Uterus (tissue), 4 donors: Measurements from ENCODE around the gene LPCAT1. TPM values are rescaled to one million over a fixed set of nuclear protein-coding genes. Genes with fewer than 3 reads are reported as not detected.
A peak's percentile ranks its signal among the peaks of the same experiment; 100 is the strongest.

Experiments
- DNase-seq, 2 donors: peaks; one replicate each; pipeline ENCODE4 v3.0.0-alpha.2; 2019 to 2020
- H3K27ac ChIP-seq, 2 donors: fragments of 200-600 bp; sonication (generic); 1 replicate in 1 of 2; 2 replicates in 1 of 2; pipeline ENCODE4 v1.5.1; 2016 to 2018
- H3K27me3 ChIP-seq, 2 donors: fragments of 200-600 bp; sonication (generic); one replicate each; pipeline ENCODE4 v1.5.1; 2018 to 2019; ENCODE audit warnings: control low read depth in 1 of 2
- H3K36me3 ChIP-seq, 2 donors: fragments of 200-600 bp; sonication (generic); one replicate each; pipeline ENCODE4 v1.5.1; 2019; ENCODE audit warnings: control low read depth in 1 of 2
- H3K4me1 ChIP-seq, 2 donors: fragments of 200-600 bp; sonication (generic); one replicate each; pipeline ENCODE4 v1.5.1; 2018 to 2019; ENCODE audit warnings: control low read depth in 1 of 2
- H3K4me3 ChIP-seq, 2 donors: fragments of 200-600 bp; sonication (generic); 1 replicate in 1 of 2; 2 replicates in 1 of 2; pipeline ENCODE4 v1.5.1; 2018 to 2019; ENCODE audit warnings: mild to moderate bottlenecking in 1 of 2
- H3K9me3 ChIP-seq, 2 donors: fragments of 200-600 bp; sonication (generic); one replicate each; pipeline ENCODE4 v1.5.1; 2019; ENCODE audit warnings: control low read depth in 1 of 2
- POLR2A ChIP-seq, 2 donors: fragments of 450-650 bp; IDR thresholded peaks; one replicate each; pipeline ENCODE4 v1.6.1; 2016; ENCODE audit warnings: antibody characterized with exemption in 2 of 2, mild to moderate bottlenecking in 1 of 2, moderate library complexity in 1 of 2
- intact Hi-C: fragments of 100-400 bp; cut with DNase I; formaldehyde crosslinking; loops from one replicate; pipeline ENCODE4 v1.15.1; 2023; ENCODE audit warnings: low total_unique reads
- total RNA-seq, 4 donors: library from RNA; depleted of rRNA in 3 of 4; stranded (reverse); fragments of >200 nt in 3 of 4; gene quantifications; one replicate each; pipeline versions ENCODE4 v1.1.0 to v1.2.4, GENCODE V29; 2014 to 2023
- TF ChIP-seq, protein P1 (sequence below), 4 experiments: fragments of 200-600 bp in 2 of 4; fragments of 450-650 bp in 2 of 4; sonication (generic) in 2 of 4; IDR thresholded peaks; one replicate each; pipeline ENCODE4 v1.5.1; 2016 to 2019; ENCODE audit warnings: antibody characterized with exemption in 4 of 4, mild to moderate bottlenecking in 2 of 4, moderate library complexity in 1 of 4
- donor health status: DM: yes; HTN: yes; CAD: no.

Gene LPCAT1
- total RNA-seq, 4 donors from 2014 or later, result 21.5 to 51.0 (median 40.0) TPM

DNA sequence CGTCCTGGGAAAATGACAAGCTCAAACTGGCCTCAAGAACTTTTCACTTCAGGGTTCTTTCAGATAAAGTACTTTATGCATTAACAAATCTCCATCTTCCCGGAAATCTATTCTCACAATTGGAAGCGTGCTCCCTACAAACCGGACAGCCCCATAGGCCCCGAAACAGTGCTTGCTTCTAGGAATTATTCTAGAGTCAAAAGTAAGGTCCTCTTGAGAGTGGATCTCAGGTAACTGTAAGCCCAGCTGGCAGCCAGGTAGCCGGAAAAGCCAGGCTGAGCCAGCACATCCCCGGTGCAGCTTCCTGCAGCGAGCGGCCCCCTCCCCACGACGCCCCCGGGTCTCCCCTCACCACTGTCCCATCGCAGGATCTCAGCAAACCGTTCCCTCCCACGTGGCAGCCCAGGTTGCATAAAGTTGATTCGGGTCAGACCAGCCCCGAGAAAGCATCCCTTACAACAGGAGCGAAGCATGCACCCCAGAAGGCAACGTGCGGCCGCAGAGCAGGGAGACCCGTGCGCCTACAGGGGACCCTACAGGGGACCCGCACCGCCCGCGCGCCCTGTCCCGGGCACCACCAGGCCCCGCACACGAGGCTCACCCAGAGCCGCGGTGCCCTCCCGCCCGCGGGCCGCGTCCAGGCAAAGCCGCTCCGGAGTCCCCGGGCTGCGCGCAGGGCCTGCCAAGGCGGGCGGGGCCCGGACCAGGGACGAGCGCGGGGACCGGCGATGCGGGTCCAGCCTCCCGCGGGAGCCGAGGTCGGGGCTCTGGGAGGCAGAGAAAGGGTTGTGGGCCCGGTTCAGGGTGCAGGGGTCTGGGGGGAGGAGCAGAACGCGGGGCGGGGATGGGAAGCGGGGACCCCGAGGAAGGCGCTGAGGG is 920 bp downstream of the LPCAT1 start:
- peak; percentile 14 to 26 for DNase-seq
- H3K27me3 ChIP-seq, result no peaks in the 10 kb centered on the region
- H3K4me3 ChIP-seq, result peak overlapping the region; percentile 46 to 72
- H3K36me3 ChIP-seq, result no peaks in the 10 kb centered on the region
- H3K4me1 ChIP-seq, result peaks cover 0 to 20% of the 10 kb centered on the region in 2 donors
- intact Hi-C loops, result no loop called here
- peak overlapping the region in 1 of 2 donors; percentile 80 for H3K27ac ChIP-seq
- H3K9me3 ChIP-seq, result no peaks in the 10 kb centered on the region
- TF ChIP-seq POLR2A (IDR thresholded peaks at IDR 0.05), result no peak
- TF ChIP-seq, protein P1, sequence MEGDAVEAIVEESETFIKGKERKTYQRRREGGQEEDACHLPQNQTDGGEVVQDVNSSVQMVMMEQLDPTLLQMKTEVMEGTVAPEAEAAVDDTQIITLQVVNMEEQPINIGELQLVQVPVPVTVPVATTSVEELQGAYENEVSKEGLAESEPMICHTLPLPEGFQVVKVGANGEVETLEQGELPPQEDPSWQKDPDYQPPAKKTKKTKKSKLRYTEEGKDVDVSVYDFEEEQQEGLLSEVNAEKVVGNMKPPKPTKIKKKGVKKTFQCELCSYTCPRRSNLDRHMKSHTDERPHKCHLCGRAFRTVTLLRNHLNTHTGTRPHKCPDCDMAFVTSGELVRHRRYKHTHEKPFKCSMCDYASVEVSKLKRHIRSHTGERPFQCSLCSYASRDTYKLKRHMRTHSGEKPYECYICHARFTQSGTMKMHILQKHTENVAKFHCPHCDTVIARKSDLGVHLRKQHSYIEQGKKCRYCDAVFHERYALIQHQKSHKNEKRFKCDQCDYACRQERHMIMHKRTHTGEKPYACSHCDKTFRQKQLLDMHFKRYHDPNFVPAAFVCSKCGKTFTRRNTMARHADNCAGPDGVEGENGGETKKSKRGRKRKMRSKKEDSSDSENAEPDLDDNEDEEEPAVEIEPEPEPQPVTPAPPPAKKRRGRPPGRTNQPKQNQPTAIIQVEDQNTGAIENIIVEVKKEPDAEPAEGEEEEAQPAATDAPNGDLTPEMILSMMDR (IDR thresholded peaks at IDR 0.05), result no peak

DNA sequence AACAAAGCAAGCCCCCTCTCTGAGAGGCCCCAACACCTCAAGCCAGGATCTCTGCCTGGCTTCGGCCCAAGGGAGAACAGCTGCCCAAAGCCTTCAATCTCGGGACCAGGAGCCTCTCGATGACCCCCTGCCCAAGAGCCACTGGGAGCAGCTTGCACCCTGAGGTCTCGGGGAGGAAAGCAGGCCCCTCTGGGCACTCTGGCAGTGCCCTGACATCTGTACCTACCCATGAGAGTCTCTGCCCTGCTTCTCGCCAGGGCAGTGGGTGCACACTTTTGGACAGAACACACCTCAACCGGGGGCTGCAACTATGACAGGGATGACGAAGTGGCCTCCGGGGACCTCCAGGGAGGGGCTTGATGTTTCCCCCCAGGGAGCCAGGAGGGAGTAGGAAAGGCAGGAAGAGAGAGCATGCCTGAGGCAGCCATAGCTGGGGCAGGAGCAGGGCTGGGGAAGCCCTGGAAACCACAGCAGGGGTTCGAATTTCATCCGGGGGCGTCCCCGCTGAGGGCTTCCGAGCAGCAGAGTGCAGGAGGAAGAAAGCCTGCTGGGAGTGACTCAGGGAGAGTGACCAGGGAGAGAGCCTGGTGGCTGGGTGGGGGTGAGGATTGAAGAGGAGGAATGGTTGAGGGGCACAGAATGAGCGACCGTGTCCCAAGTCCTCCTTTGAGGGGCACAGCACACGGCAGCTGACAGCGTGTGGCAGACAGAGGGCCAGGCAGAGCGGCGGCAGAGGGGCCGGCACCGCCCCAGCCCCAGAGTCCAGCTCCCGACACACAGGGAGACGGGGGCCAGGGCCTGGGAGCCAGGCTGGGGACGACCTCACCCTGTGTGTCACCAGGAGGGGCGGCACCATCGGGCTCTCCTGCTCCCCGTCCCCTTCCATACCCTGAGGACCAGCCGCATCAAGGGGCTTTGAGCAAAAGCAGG is 1.8 kb downstream of the LPCAT1 start:
- intact Hi-C loops, result no loop called here
- no peaks in the 10 kb centered on the region for H3K27me3 ChIP-seq
- TF ChIP-seq, protein P1 (IDR thresholded peaks at IDR 0.05), result no peak
- TF ChIP-seq POLR2A (IDR thresholded peaks at IDR 0.05), result no peak

DNA sequence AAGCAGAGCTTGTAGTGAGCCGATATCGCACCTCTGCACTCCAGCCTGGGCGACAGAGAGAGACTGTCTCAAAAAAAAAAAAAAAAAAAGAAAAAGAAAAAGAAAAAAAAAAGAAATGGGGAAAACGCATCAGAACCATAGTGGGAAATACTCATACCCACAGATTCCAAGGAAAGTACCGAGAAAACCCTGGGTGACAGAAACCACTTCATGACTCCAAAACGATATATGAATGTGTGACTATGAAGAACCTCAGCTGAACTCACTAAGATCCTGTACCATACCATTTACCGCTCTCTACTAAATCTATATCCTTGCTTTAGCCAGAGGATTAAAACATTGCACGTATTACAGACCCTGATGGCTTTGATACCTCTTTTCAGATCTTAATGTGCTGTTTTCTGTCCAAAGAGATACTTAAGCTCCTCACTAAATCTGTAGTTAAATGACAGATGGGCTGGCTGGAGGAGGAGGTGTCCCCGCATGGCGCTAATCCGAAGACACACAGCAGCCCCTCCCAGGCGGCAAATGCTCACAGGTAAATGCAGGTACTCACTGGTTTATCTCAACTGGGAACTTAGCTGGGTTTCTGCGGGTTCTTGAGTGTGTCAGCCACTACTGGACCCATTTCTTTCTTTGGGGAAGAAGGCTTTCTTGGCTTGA is 2.8 kb downstream of the LPCAT1 start:
- TF ChIP-seq, protein P1 (IDR thresholded peaks at IDR 0.05), result no peak
- no peak for TF ChIP-seq POLR2A (IDR thresholded peaks at IDR 0.05)
- peaks cover 0 to 20% of the 10 kb centered on the region in 2 donors for H3K4me1 ChIP-seq
- no peak overlapping the region for H3K4me3 ChIP-seq
- DNase-seq, result peak in 1 of 2 donors; percentile 3
- H3K9me3 ChIP-seq, result no peaks in the 10 kb centered on the region
- no peaks in the 10 kb centered on the region for H3K36me3 ChIP-seq
- intact Hi-C loops, result no loop called here
- no peaks in the 10 kb centered on the region for H3K27me3 ChIP-seq
- H3K27ac ChIP-seq, result no peak overlapping the region

More for the DNA sequence above, 1.8 kb downstream of the LPCAT1 start:
- H3K36me3 ChIP-seq, result no peaks in the 10 kb centered on the region
- H3K4me1 ChIP-seq, result peaks cover 0 to 20% of the 10 kb centered on the region in 2 donors
- no peaks in the 10 kb centered on the region for H3K9me3 ChIP-seq
- no peak overlapping the region for H3K27ac ChIP-seq
- DNase-seq, result peak; percentile 11 to 12
- H3K4me3 ChIP-seq, result peak overlapping the region; percentile 46 to 72

DNA sequence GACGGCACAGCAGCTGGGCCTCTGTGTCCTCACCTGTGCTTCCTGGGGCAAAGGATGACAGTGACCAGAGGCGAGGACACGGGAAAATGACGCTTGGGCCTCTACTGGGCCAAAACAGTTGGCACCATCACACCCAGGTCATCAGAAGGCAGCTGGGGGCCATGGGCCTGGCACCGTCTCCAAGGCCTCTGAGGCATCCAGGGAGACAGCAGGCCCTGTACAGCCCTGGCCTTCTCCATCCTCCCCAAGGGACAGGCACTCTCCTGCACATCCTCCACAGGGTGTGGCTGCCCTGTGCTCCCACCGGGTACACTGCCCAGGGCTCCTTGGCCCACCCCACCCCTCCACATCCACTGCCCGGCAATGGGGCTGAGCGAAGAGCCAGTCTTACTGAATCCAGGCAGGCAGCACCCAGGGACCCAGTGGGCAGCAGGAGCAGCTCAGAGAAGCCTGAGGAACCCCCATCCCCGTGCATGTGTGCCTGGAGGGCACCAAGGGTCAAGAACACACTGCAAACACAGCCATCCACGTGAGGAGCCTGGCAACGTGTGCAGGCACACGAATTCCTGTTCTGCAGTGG is 4.0 kb downstream of the LPCAT1 start:
- Histone ChIP-seq H3K9me3 (no peaks in the 10 kb centered on the region), H3K4me1 (peaks cover 0 to 20% of the 10 kb centered on the region in 2 donors), H3K36me3 (no peaks in the 10 kb centered on the region), H3K27me3 (no peaks in the 10 kb centered on the region), H3K27ac (no peak overlapping the region), H3K4me3 (no peak overlapping the region)
- DNase-seq, result peak; percentile 7 to 12
- TF ChIP-seq, protein P1 (IDR thresholded peaks at IDR 0.05), result no peak
- no peak for TF ChIP-seq POLR2A (IDR thresholded peaks at IDR 0.05)
- intact Hi-C loops, result no loop called here
